OCI-LY7 (cell line): ENCODE results near the gene C15orf40. TPM values are rescaled to one million over a fixed set of nuclear protein-coding genes. Genes with fewer than 3 reads are reported as not detected.
"Not testable (repeated sequence)": the region's sequence is repeated elsewhere in the genome, so short reads cannot be mapped to it uniquely, and the experiment has no call there.

Experiments
- BruUV-seq: library from RNA; stranded (reverse); fragments of 400-500 nt; replicated peaks from 2 replicates; lab custom pipeline; 2021; lab: Mats Ljungman, UMichigan
- CTCF ChIA-PET: fragments of 300-600 bp; sonication (Branson Sonifier 250); formaldehyde crosslinking; loops from one replicate; lab custom pipeline; 2022; ENCODE audit warnings: antibody characterized with exemption; ENCODE audit not compliant: unreplicated experiment; lab: Charles Lee
- POLR2A ChIA-PET: fragments of 300-600 bp; sonication (Branson Sonifier 250); formaldehyde crosslinking; loops from one replicate; lab custom pipeline; 2022; ENCODE audit warnings: antibody characterized with exemption; lab: Charles Lee
- DNase-seq: peaks from one replicate; pipeline ENCODE4 v3.0.0-alpha.2; 2015; ENCODE audit warnings: low spot score
- H2AFZ ChIP-seq: fragments of 200-600 bp; sonication (generic), shearing (Covaris generic); 2 replicates; pipeline ENCODE4 v1.6.1; 2014; ENCODE audit warnings: mild to moderate bottlenecking, antibody characterized with exemption, low read length, moderate library complexity
- H3K27ac ChIP-seq: fragments of 200-600 bp; sonication (generic); 2 replicates; pipeline ENCODE4 v1.5.1; 2014; ENCODE audit warnings: mixed run types, low read depth, mild to moderate bottlenecking, moderate library complexity, low read length, inconsistent platforms; ENCODE audit not compliant: poor library complexity, severe bottlenecking
- H3K36me3 ChIP-seq: fragments of 200-600 bp; sonication (generic); 2 replicates; pipeline ENCODE4 v1.6.1; 2014; ENCODE audit warnings: mild to moderate bottlenecking, antibody characterized with exemption, low read length, moderate library complexity, mixed read lengths; ENCODE audit not compliant: insufficient read depth
- H3K4me1 ChIP-seq: fragments of 200-600 bp; sonication (generic); 2 replicates; pipeline ENCODE4 v1.5.1; 2014; ENCODE audit warnings: mild to moderate bottlenecking, low read length; ENCODE audit not compliant: insufficient read depth, poor library complexity, severe bottlenecking
- H3K4me2 ChIP-seq: fragments of 200-600 bp; sonication (generic); 2 replicates; pipeline ENCODE4 v1.6.1; 2014; ENCODE audit warnings: mild to moderate bottlenecking, low read length
- H3K4me3 ChIP-seq: fragments of 200-600 bp; sonication (generic); 2 replicates; pipeline ENCODE4 v1.5.1; 2014; ENCODE audit warnings: mild to moderate bottlenecking, low read depth, low read length; ENCODE audit not compliant: poor library complexity, severe bottlenecking
- H3K79me2 ChIP-seq: fragments of 200-600 bp; sonication (generic); 2 replicates; pipeline ENCODE4 v1.6.1; 2016; ENCODE audit warnings: low read depth, mild to moderate bottlenecking, low read length, moderate library complexity, mixed read lengths; ENCODE audit not compliant: insufficient read depth
- H3K9me2 ChIP-seq: fragments of 200-600 bp; sonication (generic); 2 replicates; pipeline ENCODE4 v1.6.1; 2016; ENCODE audit warnings: mild to moderate bottlenecking, low read length, mixed read lengths; ENCODE audit not compliant: insufficient read depth
- H3K9me3 ChIP-seq: fragments of 200-600 bp; sonication (generic); 2 replicates; pipeline ENCODE4 v1.6.1; 2014; ENCODE audit warnings: mild to moderate bottlenecking, mixed run types, low read length, mixed read lengths
- H4K20me1 ChIP-seq: fragments of 200-600 bp; sonication (generic); 2 replicates; pipeline ENCODE4 v1.6.1; 2014; ENCODE audit warnings: mild to moderate bottlenecking, antibody characterized with exemption, low read length, moderate library complexity, mixed read lengths; ENCODE audit not compliant: insufficient read depth
- CTCF ChIP-seq: fragments of 200-600 bp; sonication (generic); conservative IDR thresholded peaks from 2 replicates; pipeline ENCODE4 v1.5.1; 2014; ENCODE audit warnings: mild to moderate bottlenecking, antibody characterized with exemption, low read length, moderate library complexity, mixed read lengths
- EZH2phosphoT487 ChIP-seq: fragments of 200-600 bp; sonication (generic); IDR thresholded peaks from 2 replicates; pipeline ENCODE4 v1.6.1; 2018; ENCODE audit warnings: low read depth, borderline replicate concordance, mild to moderate bottlenecking, mixed run types, antibody characterized with exemption, low read length, moderate library complexity, mixed read lengths
- intact Hi-C: fragments of 100-400 bp; cut with micrococcal nuclease; formaldehyde crosslinking; loops from one replicate; pipeline ENCODE4 v1.10.0; 2022; ENCODE audit not compliant: unreplicated experiment
- total RNA-seq, 2 experiments: library from RNA; depleted of rRNA in 1 of 2; stranded (reverse); fragments of >200 nt in 1 of 2; shearing (Covaris generic) in 1 of 2; gene quantifications; 2 replicates each; pipeline ENCODE4 v1.2.3, GENCODE V29; 2014 to 2022

Gene C15orf40
- total RNA-seq, 2 experiments from 2014 or later: 33.8 to 37.9 TPM

- no peak for TF ChIP-seq EZH2phosphoT487
- no peak for TF ChIP-seq CTCF
- peaks cover 49% of the 10 kb centered on the region for H3K36me3 ChIP-seq
- H4K20me1 ChIP-seq: peaks cover 8% of the 10 kb centered on the region; the same call in 1 of the 2 replicates
- intact Hi-C loops: no loop called here
- H3K27ac ChIP-seq: peak overlapping the region; percentile 74
- no peaks in the 10 kb centered on the region for H3K9me3 ChIP-seq
- peak overlapping the region; percentile 77 for H3K4me2 ChIP-seq
- peak overlapping the region; percentile 91; the same call in 1 of the 2 replicates for H2AFZ ChIP-seq
- H3K9me2 ChIP-seq: no peaks in the 10 kb centered on the region
- H3K4me3 ChIP-seq: peak overlapping the region; percentile 93
- DNase-seq: no peak
- peaks cover 12% of the 10 kb centered on the region for H3K79me2 ChIP-seq
- no TSS peak for BruUV-seq
- H3K4me1 ChIP-seq: peaks cover 23% of the 10 kb centered on the region
- CTCF ChIA-PET: interaction anchor here (1.3 to 1.9 kb wide), 2 partner anchors 55 to 197 kb away, joined by 3 to 6 read pairs; partner anchors contain the start of gene BTBD1
- POLR2A ChIA-PET: interaction anchor here (0.5 to 2.4 kb wide), 7 partner anchors 10 to 1887 kb away, joined by 3 to 6 read pairs (median 4); no protein-coding TSS in a partner anchor
Observed at GRCh38 chr15:83012076-83012426, 612 bp upstream of the C15orf40 start.

- DNase-seq: peak; percentile 82
- ChIA-PET CTCF (interaction anchor here (1.0 to 1.9 kb wide), 3 partner anchors 15 to 198 kb away, joined by 3 to 6 read pairs (median 3); partner anchors contain the start of gene BTBD1), POLR2A (interaction anchor here (0.7 to 1.5 kb wide), 6 partner anchors 9 to 199 kb away, joined by 3 to 4 read pairs (median 4); partner anchors contain the start of gene RAMAC)
- Histone ChIP-seq H3K36me3 (peaks cover 47% of the 10 kb centered on the region), H3K79me2 (peaks cover 12% of the 10 kb centered on the region), H3K27ac (peak overlapping the region; percentile 74), H3K9me3 (no peaks in the 10 kb centered on the region), H4K20me1 (peaks cover 8% of the 10 kb centered on the region; the same call in 1 of the 2 replicates), H2AFZ (peak overlapping the region; percentile 91), H3K4me1 (peaks cover 23% of the 10 kb centered on the region), H3K4me2 (peak overlapping the region; percentile 92), H3K9me2 (no peaks in the 10 kb centered on the region), H3K4me3 (peak overlapping the region; percentile 93)
- TSS peak; percentile 51 for BruUV-seq
- peak; percentile 92 for TF ChIP-seq CTCF
- TF ChIP-seq EZH2phosphoT487: no peak
- intact Hi-C loops: loop anchor here (1.0 kb wide), 3 partner anchors 57 to 198 kb away; partner anchors contain the start of gene BTBD1
Observed at GRCh38 chr15:83010709-83011270, 649 bp downstream of the C15orf40 start.

GRCh38 chr15:83000672-83001031 lies 10.8 kb downstream of the C15orf40 start:
- H3K36me3 ChIP-seq: peaks cover 10% of the 10 kb centered on the region; the same call in 1 of the 2 replicates
- H3K79me2 ChIP-seq, BruUV-seq, H3K9me2 ChIP-seq, H3K9me3 ChIP-seq, H3K27ac ChIP-seq, H3K4me2 ChIP-seq, H4K20me1 ChIP-seq, H3K4me1 ChIP-seq, DNase-seq, H3K4me3 ChIP-seq: not testable (repeated sequence)
- intact Hi-C loops: loop anchor here (1.0 to 5.0 kb wide), 2 partner anchors 151 to 468 kb away; no protein-coding TSS in a partner anchor
- peak overlapping the region; percentile 35; the same call in 1 of the 2 replicates for H2AFZ ChIP-seq
- ChIA-PET POLR2A (interaction anchor here (1.3 kb wide), 1 partner anchor 15 kb away, joined by 6 read pairs; the partner anchor contains the start of gene RAMAC), CTCF (interaction anchor here (1.2 kb wide), 1 partner anchor 151 kb away, joined by 5 read pairs; no protein-coding TSS in a partner anchor)
